ENCODE results near the gene CLK1. TPM values are rescaled to one million over a fixed set of nuclear protein-coding genes. Genes with fewer than 3 reads are reported as not detected.

The CLK1 gene
- total and polyA plus RNA-seq, 2 of the 13 experiments (the other 11 are each of a cell fraction or from before 2014, with no cell fraction given): 66.6 to 101 TPM

GRCh38 chr2:200843993-200844948 lies 20.2 kb downstream of the CLK1 start (continued):
- TF ChIP-seq ZNF646 (CRISPR knock-in tag; IDR thresholded peaks at IDR 0.05) (no peak), ZNF574 (CRISPR knock-in tag; IDR thresholded peaks at IDR 0.05) (peak; percentile 63), CHCHD3 (CRISPR knock-in tag; IDR thresholded peaks at IDR 0.05) (peak; percentile 95), BCL3 (CRISPR knock-in tag; IDR thresholded peaks at IDR 0.05) (peak; percentile 71), ZNF879 (CRISPR knock-in tag; IDR thresholded peaks at IDR 0.05) (peak; percentile 51; the same call in 1 of the 2 replicates), NKX3-1 (CRISPR knock-in tag; IDR thresholded peaks at IDR 0.05) (no peak), ARNTL (CRISPR knock-in tag; IDR thresholded peaks at IDR 0.05) (0 out of 2 replicates have a peak, but pooled peaks have one; percentile 30), HHEX (CRISPR knock-in tag; IDR thresholded peaks at IDR 0.05) (no peak), NFKB2 (CRISPR knock-in tag; IDR thresholded peaks at IDR 0.05; ENCODE audit: borderline replicate concordance) (peak; percentile 87), GTF3A (CRISPR knock-in tag; conservative IDR thresholded peaks at IDR 0.05) (no peak), CBX5 (CRISPR knock-in tag; IDR thresholded peaks at IDR 0.05; ENCODE audit: borderline replicate concordance) (peak; percentile 82), KAT8 (CRISPR knock-in tag; IDR thresholded peaks at IDR 0.05) (peak; percentile 75; the same call in 1 of the 2 replicates), HNF1B (CRISPR knock-in tag; IDR thresholded peaks at IDR 0.05) (0 out of 2 replicates have a peak, but pooled peaks have one; percentile 63)
